CD4-positive, alpha-beta T cell treated with Interleukin-10 for 1 hour (primary cell): ENCODE results near the gene RHOV.
A peak's percentile ranks its signal among the peaks of the same experiment; 100 is the strongest.

ENCODE experiments used
- DNase-seq: peaks from one replicate; pipeline ENCODE4 v3.0.0-alpha.2; 2020

The RHOV gene

DNA sequence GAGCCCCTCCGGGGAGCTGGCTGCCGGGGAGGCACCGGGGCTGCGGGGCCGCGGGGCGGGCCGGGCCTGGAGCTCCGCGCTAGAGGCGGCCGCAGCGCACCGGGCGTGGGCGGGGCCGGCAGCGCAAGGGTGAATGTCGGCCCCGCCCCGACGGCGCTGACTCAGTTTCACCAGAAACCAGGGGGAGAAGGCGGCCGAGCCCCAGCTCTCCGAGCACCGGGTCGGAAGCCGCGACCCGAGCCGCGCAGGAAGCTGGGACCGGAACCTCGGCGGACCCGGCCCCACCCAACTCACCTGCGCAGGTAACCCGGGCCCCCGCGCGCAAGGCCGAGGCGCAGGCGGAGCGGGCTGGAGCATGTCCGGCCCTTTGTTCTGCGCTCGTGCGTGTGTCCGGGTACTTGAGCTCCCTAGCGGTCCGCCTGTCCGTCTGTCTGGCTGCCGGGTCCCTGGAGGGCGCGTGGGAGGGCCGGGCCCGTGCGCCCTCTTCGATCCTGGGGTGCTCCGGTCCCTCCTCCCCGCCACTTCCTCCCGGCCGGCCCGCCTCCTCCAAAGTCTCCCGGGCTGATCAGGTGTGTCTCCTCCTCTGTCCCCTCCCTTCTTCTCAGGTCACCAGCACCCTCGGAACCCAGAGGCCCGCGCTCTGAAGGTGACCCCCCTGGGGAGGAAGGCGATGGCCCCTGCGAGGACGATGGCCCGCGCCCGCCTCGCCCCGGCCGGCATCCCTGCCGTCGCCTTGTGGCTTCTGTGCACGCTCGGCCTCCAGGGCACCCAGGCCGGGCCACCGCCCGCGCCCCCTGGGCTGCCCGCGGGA lies 29.9 kb downstream of the RHOV start, which contains the start of gene SPINT1:
Gene SPINT1 (plus strand): TSS at position 164 of the 811 bp plus-strand sequence. CDS start 507 bp downstream, at position 671.
- peak; percentile 15 for DNase-seq

GRCh38 chr15:40843261-40843884 lies 30.7 kb downstream of the RHOV start:
- DNase-seq, result no peak

GRCh38 chr15:40841741-40842140 lies 32.3 kb downstream of the RHOV start:
- DNase-seq, result no peak

- DNase-seq, result no peak
These were observed 35.3 kb downstream of the RHOV start for GRCh38 chr15:40838756-40839155.

DNA sequence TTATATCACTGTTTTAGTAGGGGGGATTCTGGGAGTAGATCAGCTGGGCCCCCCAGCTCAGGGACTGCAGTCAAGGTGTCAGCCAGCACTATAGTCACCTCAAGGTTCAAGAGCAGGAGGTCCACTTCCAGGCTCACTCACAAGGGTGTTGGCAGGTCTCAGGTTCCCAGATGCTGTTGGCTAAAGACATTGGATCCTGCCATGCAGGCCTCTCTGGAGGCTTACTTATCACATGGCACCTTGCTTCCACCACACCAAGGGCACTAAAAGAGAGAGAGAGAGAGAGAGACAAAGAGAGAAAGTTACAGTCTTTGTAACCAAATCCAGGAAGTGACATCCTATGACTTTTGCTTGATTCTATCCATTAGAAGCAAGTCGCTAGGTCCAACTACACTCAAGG lies 38.0 kb downstream of the RHOV start:
- no peak for DNase-seq

- no peak for DNase-seq
These were observed 41.1 kb downstream of the RHOV start for GRCh38 chr15:40832903-40833302.

- DNase-seq, result no peak
These were observed 42.2 kb downstream of the RHOV start for GRCh38 chr15:40831861-40832260.

DNA sequence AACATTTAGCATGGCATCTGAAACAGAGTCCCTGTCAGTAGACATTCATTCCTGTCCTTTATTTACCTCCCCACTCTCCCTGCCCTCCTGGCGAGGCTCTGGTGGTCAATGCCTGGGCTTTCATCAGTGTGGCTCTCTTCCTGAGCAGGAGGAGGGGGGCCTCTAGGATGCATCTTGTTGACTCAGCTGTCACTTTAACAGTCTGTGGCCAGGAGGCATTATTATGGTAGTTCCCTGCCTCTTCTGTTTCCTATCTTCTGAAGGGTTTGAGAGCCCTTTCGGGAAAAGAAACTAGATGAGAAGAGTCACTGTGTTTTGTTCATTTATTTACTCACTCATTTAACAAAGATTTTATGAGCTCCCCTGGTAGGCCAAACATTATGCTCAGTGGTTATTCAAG lies 43.1 kb downstream of the RHOV start:
- no peak for DNase-seq

DNA sequence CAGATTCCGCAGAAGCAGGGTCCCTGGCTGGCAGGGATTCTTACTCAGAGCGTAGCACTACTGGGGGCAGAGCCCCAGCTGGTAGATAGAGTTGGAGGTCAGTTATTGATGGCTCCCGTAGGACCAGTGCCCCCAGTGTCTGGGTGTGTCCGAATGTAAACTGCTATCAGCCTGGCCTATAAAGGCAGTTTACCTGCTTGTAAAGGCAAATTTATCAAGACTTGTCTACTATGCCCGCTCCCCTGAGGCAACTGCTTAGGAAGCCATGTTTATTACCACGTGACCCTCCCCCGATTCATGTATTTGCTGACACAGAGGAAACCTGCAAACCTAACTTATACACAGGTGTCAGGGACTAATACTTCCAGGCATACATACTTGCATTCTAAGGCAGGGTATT lies 44.9 kb downstream of the RHOV start:
- DNase-seq, result no peak

- no peak for DNase-seq
These were observed 45.5 kb downstream of the RHOV start, which contains the start of gene PPP1R14D for GRCh38 chr15:40828447-40829036. Gene PPP1R14D (minus strand): TSS chr15:40828708. CDS start chr15:40828641, 67 bp downstream.

DNA sequence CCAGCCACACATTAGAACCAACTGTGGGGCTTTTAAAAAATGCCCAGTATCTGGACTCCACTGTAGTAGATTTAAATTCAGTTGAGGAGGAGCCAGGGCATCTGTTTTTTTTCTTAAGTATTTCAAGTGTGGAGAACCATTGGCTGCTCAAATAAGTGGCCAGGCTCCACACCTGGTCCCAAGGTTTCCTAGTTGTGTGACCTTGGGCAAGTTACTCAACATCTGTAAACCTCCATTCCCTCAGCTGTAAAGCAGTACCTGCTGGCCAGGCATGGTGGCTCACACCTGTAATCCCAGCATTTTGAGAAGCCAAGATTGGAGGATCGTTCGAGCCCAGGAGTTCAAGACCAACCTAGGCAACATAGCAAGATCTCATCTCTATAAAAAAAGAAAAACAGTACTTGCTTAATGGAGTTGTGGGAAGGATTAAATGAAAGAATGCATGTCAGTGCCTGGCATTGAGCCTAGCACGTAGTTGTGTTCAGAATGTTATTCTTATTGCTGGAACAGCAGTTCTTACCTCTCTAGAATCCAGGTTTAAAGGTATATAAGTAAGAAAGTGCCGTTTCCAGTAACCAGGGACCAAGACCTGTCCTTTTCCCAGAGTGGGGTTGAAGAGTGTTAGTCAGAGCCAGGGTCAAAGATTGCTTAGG lies 47.5 kb downstream of the RHOV start:
- no peak for DNase-seq

DNA sequence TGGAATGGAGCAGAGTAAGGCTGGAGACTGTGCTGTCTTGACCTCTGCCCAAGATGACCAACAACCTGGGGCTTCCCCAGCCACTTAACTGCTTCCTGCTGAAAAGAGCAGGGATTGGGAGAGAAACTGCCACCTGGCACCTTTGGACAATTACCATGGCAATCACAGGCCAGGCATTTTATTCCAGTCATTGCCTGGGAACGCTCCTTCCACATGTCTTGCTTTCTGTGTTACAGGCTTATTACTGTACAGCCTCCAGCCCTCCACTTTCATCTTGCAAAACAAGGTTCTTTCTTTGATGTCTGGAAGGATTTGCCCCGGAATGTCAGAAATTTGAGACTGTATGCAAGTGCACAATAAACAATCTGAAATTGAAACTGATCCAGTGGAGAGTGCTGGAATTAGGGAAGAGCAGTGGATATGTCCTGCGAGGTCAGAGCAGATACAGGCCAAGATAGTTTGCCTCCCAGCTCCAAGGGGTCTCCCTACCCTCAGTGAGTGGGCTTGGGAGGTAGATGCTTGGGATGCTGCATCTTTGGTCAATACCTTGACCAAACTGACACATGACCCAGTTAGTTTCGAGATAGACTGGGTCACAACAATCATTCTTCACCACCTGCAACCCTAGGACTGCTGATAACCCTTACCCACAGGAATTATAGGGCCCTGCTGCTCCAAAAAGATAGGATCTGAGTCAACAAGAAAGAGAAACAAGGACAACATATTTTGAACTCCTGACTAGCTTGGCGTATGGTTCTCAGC lies 48.2 kb downstream of the RHOV start:
- no peak for DNase-seq

GRCh38 chr15:40823572-40824343 lies 50.3 kb downstream of the RHOV start:
- no peak for DNase-seq
